ENCODE measurements around the gene ST7L.
"Not testable (repeated sequence)": the region's sequence is repeated elsewhere in the genome, so short reads cannot be mapped to it uniquely, and the experiment has no call there.

ST7L gene

GRCh38 chr1:112496290-112496689, 122.7 kb downstream of the ST7L start:
- DNase-seq = no peak

GRCh38 chr1:112493351-112493750, 125.6 kb downstream of the ST7L start:
- DNase-seq = no peak

- no peak for DNase-seq
Measured at GRCh38 chr1:112492076-112492475, 126.9 kb downstream of the ST7L start.

GRCh38 chr1:112488141-112488540, 130.8 kb downstream of the ST7L start:
- DNase-seq = no peak

- DNase-seq = not testable (repeated sequence)
Measured at GRCh38 chr1:112487686-112488085, 131.3 kb downstream of the ST7L start.

GRCh38 chr1:112486063-112486462, 132.9 kb downstream of the ST7L start:
- DNase-seq = not testable (repeated sequence)

GRCh38 chr1:112478314-112478713, 140.6 kb downstream of the ST7L start:
- DNase-seq = no peak

- no peak for DNase-seq
Measured at GRCh38 chr1:112477550-112477949, 141.4 kb downstream of the ST7L start.
